DND-41 (cell line): ENCODE data around the gene EEF1A1.

Experiments
- CTCF ChIP-seq: IDR thresholded peaks from 2 replicates; pipeline ENCODE4 v1.5.1; 2012; ENCODE audit warnings: borderline replicate concordance, low read length, moderate library complexity, mild to moderate bottlenecking; ENCODE audit not compliant: poor library complexity, severe bottlenecking; ENCODE audit errors: extremely low read depth
- EZH2 ChIP-seq: IDR thresholded peaks from 3 replicates; pipeline ENCODE4 v1.6.1; 2012; ENCODE audit warnings: borderline replicate concordance, low read depth, mild to moderate bottlenecking, moderate library complexity, low read length, inconsistent platforms; ENCODE audit not compliant: severe bottlenecking

- TF ChIP-seq CTCF (no peak), EZH2 (no peak)
Observed at GRCh38 chr6:73569121-73569520, 48.3 kb upstream of the EEF1A1 start.
